ENCODE results near the gene IFT88. TPM values are rescaled to one million over a fixed set of nuclear protein-coding genes. Genes with fewer than 3 reads are reported as not detected.
A peak's percentile ranks its signal among the peaks of the same experiment; 100 is the strongest.

IFT88 gene
- total RNA-seq, 1 donor from 2014 or later = 12.1 TPM

DNA sequence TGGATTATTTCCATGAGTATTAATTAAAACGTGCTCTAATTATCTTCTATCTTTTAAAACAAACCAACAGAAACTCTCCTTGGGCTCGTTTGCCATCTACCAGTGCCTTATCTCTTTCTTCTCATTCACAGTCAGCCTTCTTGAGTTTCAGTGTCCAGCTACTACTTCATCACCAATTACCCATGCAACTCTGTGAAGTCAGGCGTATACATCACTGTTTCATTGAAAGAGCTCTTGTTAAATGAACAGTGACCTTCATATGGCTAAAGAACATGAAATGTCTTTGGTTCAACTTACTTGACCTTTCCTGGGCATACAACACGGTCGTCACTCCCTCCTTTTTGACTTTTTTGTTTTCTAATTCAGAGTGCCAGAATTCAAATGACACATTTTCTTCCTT, 5.2 kb upstream of the IFT88 start:
- DNase-seq (ENCODE audit: low read depth) = no peak

- DNase-seq (ENCODE audit: low read depth) = no peak
Observed at GRCh38 chr13:20565115-20565736, 1.7 kb upstream of the IFT88 start.

DNA sequence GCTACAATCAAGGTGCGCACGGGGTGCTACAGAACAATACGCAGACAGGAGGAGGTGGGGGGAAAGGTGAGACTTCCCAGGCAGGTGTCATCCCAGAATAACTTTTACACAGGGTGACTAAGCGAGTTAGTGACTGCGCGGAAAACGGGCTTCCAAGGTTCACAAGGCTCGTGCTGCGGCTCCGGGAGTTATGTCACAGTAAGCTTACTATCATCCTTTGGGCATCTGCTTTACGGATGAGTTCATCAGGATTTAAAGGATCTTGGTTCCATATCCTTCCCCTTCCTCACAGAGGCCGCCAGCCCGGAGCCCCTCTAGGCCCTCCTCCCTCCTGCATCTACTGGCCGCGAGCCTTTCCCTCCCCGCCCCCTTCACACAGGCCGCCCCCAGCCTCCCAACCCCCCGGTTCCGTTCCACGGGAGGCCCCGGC, 474 bp upstream of the IFT88 start:
- no peak for DNase-seq (ENCODE audit: low read depth)

GRCh38 chr13:20567881-20568528, 1.0 kb downstream of the IFT88 start:
- DNase-seq (ENCODE audit: low read depth) = no peak

GRCh38 chr13:20570517-20570916, 3.6 kb downstream of the IFT88 start:
- DNase-seq (ENCODE audit: low read depth) = no peak

DNA sequence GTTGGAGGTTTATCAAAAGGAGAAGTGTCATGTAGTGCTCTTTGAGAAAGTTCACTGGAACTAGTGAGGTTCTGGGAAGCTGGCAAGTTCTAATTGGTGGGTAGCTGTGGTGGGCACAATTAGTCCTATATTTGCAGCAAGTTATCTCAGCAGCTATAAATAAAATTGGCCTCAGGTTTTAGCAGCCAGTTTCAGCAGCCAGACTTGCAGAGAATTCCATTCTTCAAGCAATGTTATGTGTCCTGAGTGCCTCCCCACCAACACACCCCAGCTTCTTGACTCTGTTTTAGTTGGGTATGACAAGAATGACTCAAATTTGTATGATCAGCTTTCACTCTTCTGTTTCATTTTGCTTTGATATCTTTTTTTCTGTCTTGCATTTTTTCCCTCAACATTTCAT, 4.7 kb downstream of the IFT88 start:
- DNase-seq (ENCODE audit: low read depth) = peak; percentile 17

GRCh38 chr13:20573186-20573585, 6.2 kb downstream of the IFT88 start:
- no peak for DNase-seq (ENCODE audit: low read depth)

- DNase-seq (ENCODE audit: low read depth) = no peak
Observed at GRCh38 chr13:20573636-20574035, 6.7 kb downstream of the IFT88 start.

GRCh38 chr13:20579191-20579590, 12.2 kb downstream of the IFT88 start:
- no peak for DNase-seq (ENCODE audit: low read depth)

- no peak for DNase-seq (ENCODE audit: low read depth)
Observed at GRCh38 chr13:20580257-20580656, 13.3 kb downstream of the IFT88 start.

- no peak for DNase-seq (ENCODE audit: low read depth)
Observed at GRCh38 chr13:20582026-20582425, 15.1 kb downstream of the IFT88 start.

- no peak for DNase-seq (ENCODE audit: low read depth)
Observed at GRCh38 chr13:20583803-20584293, 16.9 kb downstream of the IFT88 start.

GRCh38 chr13:20585371-20585770, 18.4 kb downstream of the IFT88 start:
- DNase-seq (ENCODE audit: low read depth) = no peak

GRCh38 chr13:20588529-20589110, 21.7 kb downstream of the IFT88 start:
- no peak for DNase-seq (ENCODE audit: low read depth)

GRCh38 chr13:20590561-20590960, 23.6 kb downstream of the IFT88 start:
- DNase-seq (ENCODE audit: low read depth) = no peak

GRCh38 chr13:20592606-20593005, 25.6 kb downstream of the IFT88 start:
- DNase-seq (ENCODE audit: low read depth) = no peak

- no peak for DNase-seq (ENCODE audit: low read depth)
Observed at GRCh38 chr13:20594280-20594679, 27.3 kb downstream of the IFT88 start.

DNA sequence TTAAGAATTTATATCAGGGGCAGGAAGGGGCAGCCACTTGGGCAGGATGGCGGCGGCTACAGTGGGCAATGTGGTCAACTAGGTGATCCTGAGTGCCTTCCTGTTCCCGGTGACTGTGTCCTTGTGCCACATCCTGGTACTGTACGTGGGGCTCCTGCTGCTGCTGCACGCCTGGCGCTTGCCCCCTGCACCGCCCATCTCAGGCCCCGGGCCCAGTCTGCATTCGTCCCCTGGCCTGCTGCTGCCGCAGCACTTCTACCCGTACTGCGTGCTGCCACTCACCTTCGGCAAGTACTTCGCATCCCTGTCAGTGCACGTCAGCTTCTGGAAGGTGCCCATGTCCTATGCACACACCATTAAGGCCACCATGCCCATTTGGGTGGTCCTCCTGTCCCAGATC, 40.1 kb downstream of the IFT88 start:
- no peak for DNase-seq (ENCODE audit: low read depth)

DNA sequence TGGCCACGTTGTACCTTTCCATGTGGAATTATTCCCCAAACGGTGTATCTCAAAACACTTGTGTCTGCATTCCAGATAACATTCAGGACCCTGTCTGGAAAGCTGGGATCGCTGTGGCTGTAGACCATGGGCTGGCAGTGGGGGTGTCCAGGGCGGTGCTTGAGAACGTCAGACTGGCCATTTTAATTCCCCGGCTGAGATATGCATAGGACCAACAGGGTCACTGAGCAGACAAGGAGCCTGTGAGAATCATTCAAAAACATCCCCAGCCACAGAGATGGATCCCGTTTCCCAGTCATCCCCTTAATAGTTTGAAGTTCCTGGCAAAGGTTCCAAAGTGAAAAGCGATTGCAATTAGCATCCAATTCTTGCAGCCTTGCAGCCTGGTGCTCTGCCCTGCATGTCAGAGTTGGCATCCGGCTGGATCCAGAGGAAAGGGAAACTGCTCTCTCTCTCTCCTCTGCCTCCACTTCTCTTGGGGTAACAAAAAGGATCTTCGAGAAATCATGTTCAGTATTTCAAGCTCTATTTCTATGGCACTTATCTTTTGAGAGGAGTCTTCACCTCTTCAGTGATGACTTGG, 41.6 kb downstream of the IFT88 start:
- DNase-seq (ENCODE audit: low read depth) = no peak

DNA sequence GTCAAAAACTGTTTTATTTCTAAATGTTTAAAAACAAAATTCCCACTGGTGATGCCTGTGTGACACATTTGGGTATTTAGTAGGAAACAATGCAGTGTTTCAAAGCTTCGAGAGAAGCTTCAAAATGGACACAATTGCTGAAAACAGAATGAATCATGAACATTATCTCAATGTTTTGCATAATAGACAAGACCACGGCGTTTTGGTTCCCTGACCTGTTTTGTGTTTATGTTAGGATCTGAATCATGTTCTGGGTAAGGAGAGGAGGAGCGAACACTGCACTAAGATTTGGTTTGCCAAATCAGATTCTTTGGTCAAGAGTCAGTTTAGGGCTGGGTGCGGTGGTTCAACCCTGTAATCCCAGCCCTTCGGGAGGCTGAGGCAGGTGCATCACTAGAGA, 42.2 kb downstream of the IFT88 start:
- DNase-seq (ENCODE audit: low read depth) = peak; percentile 30

DNA sequence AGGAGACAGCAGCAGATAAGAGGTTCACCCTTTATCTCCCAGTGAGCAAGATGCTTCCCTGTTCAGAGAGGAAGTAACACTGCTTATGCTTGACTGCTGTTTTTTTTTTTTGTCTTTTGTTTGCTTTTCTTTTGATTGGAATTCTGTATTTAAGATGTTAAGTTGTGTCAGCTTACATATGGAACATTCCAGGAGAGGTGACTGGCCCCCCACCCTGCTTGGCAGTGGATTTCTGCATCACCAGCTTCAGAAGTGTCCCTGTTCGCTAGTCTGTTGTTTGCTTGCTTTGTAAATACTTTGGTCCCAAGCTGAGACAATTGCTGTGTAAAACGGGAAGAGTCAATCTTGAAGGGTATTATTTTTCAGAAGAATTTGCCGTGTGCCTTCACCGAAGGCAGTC, 43.0 kb downstream of the IFT88 start:
- DNase-seq (ENCODE audit: low read depth) = no peak

DNA sequence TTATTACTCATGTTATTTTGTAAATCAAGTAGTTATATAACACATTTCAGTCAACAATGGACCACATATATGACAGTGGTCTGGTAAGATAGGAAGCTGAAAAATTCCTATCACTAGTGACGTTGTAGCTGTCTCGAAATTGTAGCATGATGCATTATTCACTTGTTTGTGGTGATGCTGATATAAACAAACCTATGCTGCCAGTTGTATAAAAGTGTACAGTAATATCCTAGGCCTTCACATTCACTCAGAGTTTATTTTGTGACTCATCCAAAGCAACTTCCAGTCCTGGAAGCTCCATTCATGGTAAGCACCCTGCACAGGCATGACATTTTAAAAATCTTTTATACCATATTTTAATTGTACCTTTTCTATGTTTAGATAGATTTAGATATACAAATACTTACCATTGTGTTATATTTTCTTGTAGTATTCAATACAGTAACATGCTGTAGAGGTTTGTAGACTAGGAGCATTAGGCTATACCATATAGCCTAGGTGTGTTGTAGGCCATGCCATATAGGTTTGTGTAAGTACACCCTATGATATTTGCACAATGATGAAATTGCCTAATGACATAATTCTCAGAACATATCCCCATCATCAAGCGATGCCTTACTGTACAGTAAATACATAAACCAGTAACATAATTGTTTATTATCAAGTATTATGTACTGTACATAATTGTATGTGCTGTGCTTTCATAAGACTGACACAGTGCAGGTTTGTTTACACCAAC, 49.3 kb downstream of the IFT88 start:
- peak; percentile 8 for DNase-seq (ENCODE audit: low read depth)
